Stimulated activated CD8-positive, alpha-beta memory T cell treated with anti-CD3 and anti-CD28 coated beads, Interleukin-15, amount 100 ng/mL, for 1 hour (primary cell): Measurements from ENCODE around the gene CELF1.

ENCODE experiments used
- DNase-seq: peaks from one replicate; pipeline ENCODE4 v3.0.0-alpha.2; 2020; ENCODE audit warnings: low read depth

CELF1 gene

DNA sequence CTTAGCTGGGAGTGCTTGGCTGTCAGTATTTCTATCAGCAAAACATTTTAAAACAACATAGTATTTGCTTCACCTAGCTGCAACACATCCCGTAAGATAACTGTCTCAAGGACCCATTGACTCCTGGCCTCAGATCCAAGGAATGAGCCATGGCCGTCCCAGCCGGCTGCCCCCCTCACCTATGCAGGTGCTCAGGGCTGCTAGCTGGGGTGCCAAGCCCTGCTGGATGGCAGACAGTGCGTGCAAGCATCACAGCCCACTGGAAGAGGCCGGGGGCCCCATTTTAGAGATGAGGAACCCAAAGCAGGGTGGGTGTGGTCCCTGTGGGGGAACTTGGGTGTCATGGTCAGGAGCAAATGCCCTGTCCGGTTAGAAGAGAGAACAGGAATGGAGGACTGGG is 135.2 kb downstream of the CELF1 start:
- no peak for DNase-seq

- DNase-seq = no peak
These were observed 136.9 kb downstream of the CELF1 start for GRCh38 chr11:47415949-47416472.
